A549 (cell line): ENCODE measurements around the gene ZNF282.

Source experiments
- CTCF ChIP-seq: fragments of >200 bp; sonication (Bioruptor Twin); formaldehyde crosslinking; IDR thresholded peaks from 3 replicates; pipeline ENCODE4 v1.5.1; 2016
- EP300 ChIP-seq, 2 experiments: fragments of >200 bp; sonication (Bioruptor Twin); formaldehyde crosslinking; IDR thresholded peaks; 2 replicates in 1 of 2; 3 replicates in 1 of 2; pipeline ENCODE4 v1.6.1; 2016 to 2017
- POLR2A ChIP-seq: IDR thresholded peaks from 2 replicates; pipeline ENCODE4 v1.6.1; 2012; ENCODE audit warnings: mild to moderate bottlenecking, low read length
- REST ChIP-seq: fragments of 200-600 bp; sonication (generic); IDR thresholded peaks from 2 replicates; pipeline ENCODE4 v1.6.1; 2016; ENCODE audit warnings: antibody characterized with exemption, mild to moderate bottlenecking, moderate library complexity

- TF ChIP-seq POLR2A = no peak
- no peak for TF ChIP-seq CTCF
- no peak for TF ChIP-seq EP300 (IDR thresholded peaks at IDR 0.05)
- no peak for TF ChIP-seq REST
Observed at GRCh38 chr7:149237502-149237901, 42.2 kb downstream of the ZNF282 start.
